ENCODE results near the gene PRPF6. TPM values are rescaled to one million over a fixed set of nuclear protein-coding genes. Genes with fewer than 3 reads are reported as not detected.

The PRPF6 gene
- total and polyA plus RNA-seq, 2 donors (not counting 1 experiment from before 2014, with no cell fraction given) = 31.7 to 82.9 TPM

DNA sequence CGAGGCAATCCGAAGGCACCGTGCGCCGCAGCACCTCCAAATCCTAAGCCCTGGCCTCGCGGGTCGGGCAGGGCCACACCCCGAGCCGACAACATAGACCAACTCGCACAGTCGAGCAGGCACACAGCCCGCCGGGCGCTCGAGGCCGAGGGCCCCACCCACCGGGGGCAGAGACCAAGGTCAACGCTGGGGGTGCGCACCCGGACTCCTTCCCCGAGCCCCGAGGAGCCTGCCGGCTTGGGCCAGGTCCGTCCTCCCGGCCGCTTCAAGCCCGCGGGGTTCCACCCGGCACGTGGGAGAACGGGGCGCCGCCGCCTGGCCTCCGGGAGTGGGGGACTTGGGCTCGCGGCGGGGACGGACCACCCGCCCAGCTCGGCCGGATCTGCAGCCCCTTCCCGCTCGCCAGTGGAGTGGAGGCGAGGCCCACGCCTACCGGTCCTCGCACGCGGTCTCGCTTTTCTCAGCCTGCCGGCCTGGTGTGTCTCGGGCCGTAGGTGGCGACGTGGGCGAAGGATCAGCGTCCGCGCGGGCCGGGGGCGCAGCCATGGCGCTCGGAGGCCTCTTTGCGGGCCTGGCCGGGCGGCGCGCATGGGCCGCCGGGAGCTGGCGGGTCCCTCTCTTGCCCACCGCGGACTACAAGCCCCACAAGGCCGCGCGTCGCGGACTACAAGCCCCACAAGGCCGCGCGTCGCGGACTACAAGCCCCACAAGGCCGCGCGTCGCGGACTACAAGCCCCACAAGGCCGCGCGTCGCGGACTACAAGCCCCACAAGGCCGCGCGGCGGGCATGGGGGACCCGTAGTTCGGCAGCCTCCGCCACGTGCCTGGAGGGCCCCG, 24.9 kb upstream of the PRPF6 start, which contains the start of gene UCKL1:
Gene UCKL1 (minus strand): TSS at position 590 of the 837 bp plus-strand sequence. CDS start 44 bp downstream, at position 546.
- no peaks in the 10 kb centered on the region for H3K9me3 Mint-ChIP-seq (ENCODE audit: insufficient read depth)
- H3K9me3 ChIP-seq (ENCODE audit: control extremely low read depth in 1 of 3, control insufficient read depth in 2 of 3, insufficient read depth in 1 of 3, low read length in 2 of 3) = no peaks in the 10 kb centered on the region
- H3K27ac ChIP-seq (ENCODE audit: low read length in 2 of 2) = peak within 1 kb of the TSS; percentile 57 to 85
- H2AFZ ChIP-seq (ENCODE audit: insufficient read depth, low read depth, low read length, poor library complexity, severe bottlenecking) = peak within 1 kb of the TSS; percentile 98
- peak within 1 kb of the TSS; percentile 90 for H3K4me3 Mint-ChIP-seq
- H3K9ac ChIP-seq (ENCODE audit: low read length) = peak within 1 kb of the TSS; percentile 93
- H3K4me3 ChIP-seq (ENCODE audit: control extremely low read depth in 1 of 5, extremely low read depth in 1 of 5, insufficient read depth in 1 of 5, low read depth in 2 of 5, low read length in 4 of 5) = peak within 1 kb of the TSS; percentile 36 to 91 (median 84)
- peaks cover 48% of the 10 kb centered on the region for H4K20me1 ChIP-seq (ENCODE audit: control insufficient read depth, insufficient read depth, low read length, poor library complexity, severe bottlenecking)
- no peaks in the 10 kb centered on the region for H3K36me3 ChIP-seq (replicated peaks in 1 of 2; ENCODE audit: control extremely low read depth in 1 of 2, control insufficient read depth in 1 of 2, extremely low read depth in 1 of 2, insufficient read depth in 2 of 2, low read length in 1 of 2)
- peak within 1 kb of the TSS; percentile 90 for H3K27ac Mint-ChIP-seq
- ChIA-PET CTCF (interaction anchor here (0.6 to 3.8 kb wide), 12 partner anchors 18 to 418 kb away, joined by 3 to 15 read pairs (median 4); partner anchors contain the start of genes PTK6, SAMD10 and TPD52L2), POLR2A (interaction anchor here (0.6 to 2.0 kb wide), 9 partner anchors 15 to 418 kb away, joined by 3 to 9 read pairs (median 5); partner anchors contain the start of genes ARFRP1, DNAJC5, PRPF6 and PTK6)
- H3K27me3 ChIP-seq (replicated peaks in 1 of 4; ENCODE audit: control extremely low read depth in 1 of 4, control insufficient read depth in 3 of 4, insufficient read depth in 4 of 4, low read length in 3 of 4) = no peaks in the 10 kb centered on the region
- DNase-seq = peak; percentile 91
- WGBS (ENCODE audit: insufficient coverage) = under 1% methylated on average over 99 of the region's 105 CpGs
- H3K4me1 Mint-ChIP-seq = peaks cover 37% of the 10 kb centered on the region
- H3K4me2 ChIP-seq (replicated peaks; ENCODE audit: low read depth, low read length, poor library complexity, severe bottlenecking) = peak within 1 kb of the TSS; percentile 92
- intact Hi-C loops (cut with micrococcal nuclease) = loop anchor here (1.0 to 5.0 kb wide), 8 partner anchors 25 to 435 kb away; partner anchors contain the start of genes ARFRP1, DNAJC5, PPDPF and PRPF6
- H3K79me2 ChIP-seq (ENCODE audit: control insufficient read depth, insufficient read depth, low read length) = peaks cover 51% of the 10 kb centered on the region
- H3K4me1 ChIP-seq (ENCODE audit: control insufficient read depth in 2 of 2, insufficient read depth in 2 of 2, low read length in 2 of 2) = peaks cover 39 to 49% of the 10 kb centered on the region in 2 donors
- ATAC-seq (ENCODE audit: low read depth) = peak; percentile 76
- no peak for TF ChIP-seq EZH2 (IDR thresholded peaks at IDR 0.05; ENCODE audit: borderline replicate concordance, insufficient read depth, low read depth, low read length, poor library complexity, severe bottlenecking)
- TF ChIP-seq, protein P1, sequence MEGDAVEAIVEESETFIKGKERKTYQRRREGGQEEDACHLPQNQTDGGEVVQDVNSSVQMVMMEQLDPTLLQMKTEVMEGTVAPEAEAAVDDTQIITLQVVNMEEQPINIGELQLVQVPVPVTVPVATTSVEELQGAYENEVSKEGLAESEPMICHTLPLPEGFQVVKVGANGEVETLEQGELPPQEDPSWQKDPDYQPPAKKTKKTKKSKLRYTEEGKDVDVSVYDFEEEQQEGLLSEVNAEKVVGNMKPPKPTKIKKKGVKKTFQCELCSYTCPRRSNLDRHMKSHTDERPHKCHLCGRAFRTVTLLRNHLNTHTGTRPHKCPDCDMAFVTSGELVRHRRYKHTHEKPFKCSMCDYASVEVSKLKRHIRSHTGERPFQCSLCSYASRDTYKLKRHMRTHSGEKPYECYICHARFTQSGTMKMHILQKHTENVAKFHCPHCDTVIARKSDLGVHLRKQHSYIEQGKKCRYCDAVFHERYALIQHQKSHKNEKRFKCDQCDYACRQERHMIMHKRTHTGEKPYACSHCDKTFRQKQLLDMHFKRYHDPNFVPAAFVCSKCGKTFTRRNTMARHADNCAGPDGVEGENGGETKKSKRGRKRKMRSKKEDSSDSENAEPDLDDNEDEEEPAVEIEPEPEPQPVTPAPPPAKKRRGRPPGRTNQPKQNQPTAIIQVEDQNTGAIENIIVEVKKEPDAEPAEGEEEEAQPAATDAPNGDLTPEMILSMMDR (IDR thresholded peaks at IDR 0.05) = no peak
- H3K27me3 Mint-ChIP-seq = no peaks in the 10 kb centered on the region
